GM12891 (cell line): ENCODE measurements around the gene FHAD1.
"Not testable (repeated sequence)": the region's sequence is repeated elsewhere in the genome, so short reads cannot be mapped to it uniquely, and the experiment has no call there.

Source experiments
- DNase-seq: peaks from one replicate; pipeline ENCODE4 v3.0.0; 2011; ENCODE audit warnings: low spot score; ENCODE audit not compliant: insufficient read length
- FAIRE-seq: peaks from 2 replicates; lab custom pipeline; 2011; peaks lifted over from hg19 to GRCh38; lab: Jason Lieb, UNC
- PAX5 ChIP-seq: IDR thresholded peaks from 2 replicates; pipeline ENCODE4 v1.6.1; 2011; ENCODE audit warnings: low read length, moderate library complexity, mild to moderate bottlenecking; ENCODE audit not compliant: insufficient read depth, severe bottlenecking
- POLR2A ChIP-seq: IDR thresholded peaks from 2 replicates; pipeline ENCODE4 v1.6.1; 2011; ENCODE audit warnings: low read depth, low read length, control low read depth
- POLR2AphosphoS5 ChIP-seq: IDR thresholded peaks from 2 replicates; pipeline ENCODE4 v1.6.1; 2011; ENCODE audit warnings: low read depth, low read length, control low read depth
- POU2F2 ChIP-seq: IDR thresholded peaks from 2 replicates; pipeline ENCODE4 v1.6.1; 2011; ENCODE audit warnings: low read depth, mild to moderate bottlenecking, control low read depth, low read length, moderate library complexity
- SPI1 ChIP-seq: IDR thresholded peaks from 2 replicates; pipeline ENCODE4 v1.6.1; 2011; ENCODE audit warnings: low read depth, low read length, control low read depth
- TAF1 ChIP-seq: IDR thresholded peaks from 2 replicates; pipeline ENCODE4 v1.6.1; 2011; ENCODE audit warnings: low read depth, low read length, control low read depth

The FHAD1 gene

DNA sequence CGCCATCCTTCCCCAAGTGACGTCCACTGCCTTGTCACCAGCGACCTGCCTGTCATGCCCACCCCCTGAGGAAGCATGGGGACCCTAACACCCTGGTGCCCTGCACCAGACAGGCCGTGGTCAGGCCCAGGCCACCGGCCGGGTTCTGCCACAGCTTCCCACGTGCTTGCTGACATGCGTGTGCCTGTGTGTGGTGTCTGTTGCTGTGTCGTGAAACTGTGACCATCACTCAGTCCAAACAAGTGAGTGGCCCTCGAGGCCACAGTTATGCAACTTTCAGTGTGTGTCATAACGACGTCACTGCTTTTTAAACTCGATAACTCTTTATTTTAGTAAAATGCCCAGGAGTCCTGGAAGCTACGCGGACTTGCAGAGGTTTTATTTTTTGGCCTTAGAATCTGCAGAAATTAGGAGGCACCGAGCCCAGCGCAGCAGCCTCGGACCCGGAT, 182.7 kb downstream of the FHAD1 start:
- no peak for TF ChIP-seq PAX5
- TF ChIP-seq TAF1, result no peak
- TF ChIP-seq POU2F2, result no peak
- no peak for TF ChIP-seq POLR2A
- no peak; the same call in 1 of the 2 replicates for TF ChIP-seq POLR2AphosphoS5
- no peak for TF ChIP-seq SPI1
- no peak for FAIRE-seq
- no peak for DNase-seq

DNA sequence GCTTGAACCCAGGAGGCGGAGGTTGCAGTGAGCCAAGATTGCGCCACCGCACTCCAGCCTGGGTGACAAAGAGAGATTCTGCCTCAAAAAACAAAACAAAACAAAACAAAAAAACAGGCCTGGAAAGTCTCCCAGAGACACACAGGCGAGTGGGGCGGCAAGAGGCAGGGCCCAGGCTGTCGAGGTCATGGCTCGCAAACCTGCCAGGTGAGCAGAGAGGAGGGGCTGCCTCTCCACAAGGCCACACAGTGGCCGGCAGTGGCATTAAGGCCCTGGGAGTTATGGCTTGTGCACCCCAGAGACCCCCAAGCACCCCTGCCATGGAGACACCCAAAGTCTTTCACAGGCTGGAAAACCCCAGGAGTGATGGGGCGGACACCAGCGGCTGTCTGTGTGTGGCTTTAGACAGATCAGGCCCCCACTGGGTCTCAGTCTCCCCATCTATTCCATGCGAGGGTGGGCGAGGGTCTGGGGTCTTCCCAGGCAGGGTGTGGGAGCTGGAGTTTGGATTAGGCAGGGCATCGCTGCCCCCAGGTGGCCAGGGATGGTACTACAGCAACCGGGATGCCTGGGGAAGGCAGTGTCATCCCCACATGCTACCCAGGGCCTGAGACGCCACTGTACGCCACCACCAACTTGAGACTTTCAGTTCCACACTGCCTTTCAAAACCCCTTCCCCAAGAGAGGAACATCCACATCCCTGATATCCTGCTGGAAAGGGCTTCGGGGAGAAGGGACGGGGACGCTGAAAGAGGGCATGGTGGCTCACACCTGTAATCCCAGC, 184.0 kb downstream of the FHAD1 start:
- DNase-seq, result peak; percentile 91
- peak; percentile 96 for FAIRE-seq
- TF ChIP-seq TAF1, result no peak
- TF ChIP-seq POU2F2, result no peak
- peak; percentile 46; the same call in 1 of the 2 replicates for TF ChIP-seq POLR2AphosphoS5
- no peak for TF ChIP-seq POLR2A
- no peak for TF ChIP-seq PAX5
- no peak for TF ChIP-seq SPI1

DNA sequence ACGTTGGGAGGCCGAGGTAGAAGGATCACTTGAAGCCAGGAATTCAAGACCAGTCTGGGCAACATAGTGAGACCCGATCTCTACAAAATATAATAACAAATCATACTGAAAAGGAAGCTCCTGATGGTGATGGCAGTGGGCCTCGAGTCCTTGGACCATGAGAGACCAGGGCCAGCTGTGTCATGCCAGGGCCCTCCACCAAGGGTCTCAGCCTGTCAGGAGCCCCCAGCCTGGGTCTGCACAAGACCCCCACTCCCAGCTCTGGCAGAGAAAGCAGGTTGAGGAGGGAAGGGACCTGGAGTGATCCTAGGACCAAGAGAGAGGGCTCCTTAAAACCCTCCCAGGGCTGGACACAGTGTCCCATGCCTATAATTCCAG, 184.5 kb downstream of the FHAD1 start:
- no peak for DNase-seq
- TF ChIP-seq POLR2AphosphoS5 (0 out of 2 replicates have a peak, but pooled peaks have one; percentile 7), SPI1 (no peak)
- no peak for FAIRE-seq

DNA sequence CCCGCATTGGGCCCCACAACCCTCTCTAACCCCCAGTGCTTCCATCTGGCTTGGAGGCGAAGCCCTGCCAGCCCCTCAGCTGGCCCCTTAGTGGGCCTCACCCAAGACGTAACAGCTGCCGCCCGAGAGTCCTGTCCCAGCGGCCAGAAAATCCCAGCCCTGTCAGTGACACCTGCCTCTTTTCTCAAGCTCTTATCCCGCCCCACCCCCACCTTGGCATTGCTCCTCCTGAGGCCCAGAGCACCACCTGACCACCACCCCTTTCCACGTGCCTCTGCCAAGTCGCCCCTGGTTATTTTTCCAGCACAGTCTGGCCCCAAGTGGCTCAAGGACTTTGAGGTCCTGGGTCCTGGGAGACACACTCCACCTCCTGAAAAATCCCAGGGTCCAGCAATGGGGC, 185.3 kb downstream of the FHAD1 start:
- TF ChIP-seq POLR2AphosphoS5 (0 out of 2 replicates have a peak, but pooled peaks have one; percentile 22), SPI1 (no peak)
- DNase-seq (no peak), FAIRE-seq (no peak)

DNA sequence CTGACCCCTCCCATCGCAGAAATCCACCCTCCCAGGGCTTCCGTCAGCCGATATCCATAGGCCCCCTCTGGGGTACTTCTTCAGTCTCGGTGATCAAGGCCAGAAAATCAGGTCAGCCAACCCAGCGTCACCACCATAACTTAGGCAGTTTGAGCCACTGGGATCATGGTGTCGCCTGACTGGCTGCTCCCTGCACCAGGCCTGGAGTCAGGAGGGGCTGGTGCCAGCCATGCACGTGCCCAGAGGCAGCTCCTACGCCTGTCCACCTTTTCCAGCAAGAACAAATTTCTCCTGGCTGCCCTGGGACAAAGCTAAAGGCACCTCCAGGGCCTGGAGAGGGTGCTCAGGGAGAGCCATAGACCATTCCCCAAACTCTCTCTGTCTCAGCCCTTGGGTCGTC, 186.4 kb downstream of the FHAD1 start:
- DNase-seq (no peak), FAIRE-seq (no peak)
- no peak for TF ChIP-seq POLR2A
- TF ChIP-seq TAF1, result no peak
- no peak for TF ChIP-seq POLR2AphosphoS5
- no peak for TF ChIP-seq PAX5
- TF ChIP-seq SPI1, result no peak

DNA sequence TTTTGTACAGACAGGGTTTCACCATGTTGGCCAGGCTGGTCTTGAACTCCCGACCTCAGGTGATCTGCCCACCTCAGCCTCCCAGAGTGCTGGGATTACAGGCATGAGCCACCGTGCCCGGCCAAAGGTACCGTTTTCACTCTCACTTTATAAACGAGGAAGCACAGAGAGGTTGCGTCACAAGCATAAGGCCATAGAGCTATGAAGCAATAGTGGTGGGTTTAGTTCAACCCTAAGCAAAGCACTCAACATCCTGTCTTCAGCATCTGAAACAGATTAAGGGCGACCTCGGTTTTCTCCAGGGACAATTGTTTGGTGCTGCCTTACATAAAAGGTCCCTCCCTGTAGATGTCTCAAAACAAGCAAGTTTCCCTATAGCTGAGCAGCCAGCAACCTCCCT, 187.7 kb downstream of the FHAD1 start:
- FAIRE-seq, DNase-seq: not testable (repeated sequence)

DNA sequence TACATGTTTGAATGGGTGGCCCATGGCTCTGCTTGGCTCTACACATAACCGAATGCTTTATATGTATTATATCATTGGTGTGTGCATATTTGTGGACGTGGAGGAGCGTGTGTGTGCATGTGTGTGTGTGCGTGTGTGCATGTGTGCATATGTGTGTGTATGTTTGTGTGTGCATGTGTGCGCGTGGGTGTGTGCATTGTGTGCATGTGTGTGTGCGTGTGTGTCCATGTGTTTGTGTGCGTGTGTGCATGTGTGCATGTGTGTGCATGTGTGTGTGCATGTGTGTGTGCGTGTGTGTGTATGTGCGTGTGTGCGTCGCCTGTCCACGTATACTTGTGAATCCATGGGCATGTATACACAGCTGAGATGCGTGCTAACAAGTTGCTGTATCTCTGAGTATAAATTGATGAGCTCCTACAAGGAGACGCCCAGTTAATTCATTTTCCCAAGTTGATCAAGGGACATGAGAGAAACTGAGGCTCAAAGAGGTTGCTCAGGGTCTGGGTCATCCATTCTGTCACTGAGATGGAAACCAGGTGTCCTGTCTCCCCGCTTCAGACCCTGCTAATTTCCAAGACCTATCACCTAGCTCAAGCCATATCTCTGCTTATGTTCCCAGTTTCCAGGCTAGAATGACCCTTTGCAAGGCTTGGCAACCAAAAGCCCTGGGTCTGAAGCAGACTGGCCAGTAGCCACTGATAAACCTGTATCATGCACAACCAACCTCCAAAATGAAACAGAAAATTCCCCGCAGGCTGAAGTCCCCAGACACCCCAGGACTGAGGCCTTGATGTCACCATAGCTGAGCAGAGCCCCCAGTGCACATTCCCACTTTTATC, 188.4 kb downstream of the FHAD1 start:
- FAIRE-seq (peak; percentile 89), DNase-seq (no peak)
- TF ChIP-seq SPI1, result no peak
- TF ChIP-seq TAF1, result no peak
- TF ChIP-seq POLR2AphosphoS5, result peak; percentile 36; the same call in 1 of the 2 replicates
- no peak for TF ChIP-seq POLR2A
- no peak for TF ChIP-seq PAX5
- TF ChIP-seq POU2F2, result peak; percentile 22; the same call in 1 of the 2 replicates

DNA sequence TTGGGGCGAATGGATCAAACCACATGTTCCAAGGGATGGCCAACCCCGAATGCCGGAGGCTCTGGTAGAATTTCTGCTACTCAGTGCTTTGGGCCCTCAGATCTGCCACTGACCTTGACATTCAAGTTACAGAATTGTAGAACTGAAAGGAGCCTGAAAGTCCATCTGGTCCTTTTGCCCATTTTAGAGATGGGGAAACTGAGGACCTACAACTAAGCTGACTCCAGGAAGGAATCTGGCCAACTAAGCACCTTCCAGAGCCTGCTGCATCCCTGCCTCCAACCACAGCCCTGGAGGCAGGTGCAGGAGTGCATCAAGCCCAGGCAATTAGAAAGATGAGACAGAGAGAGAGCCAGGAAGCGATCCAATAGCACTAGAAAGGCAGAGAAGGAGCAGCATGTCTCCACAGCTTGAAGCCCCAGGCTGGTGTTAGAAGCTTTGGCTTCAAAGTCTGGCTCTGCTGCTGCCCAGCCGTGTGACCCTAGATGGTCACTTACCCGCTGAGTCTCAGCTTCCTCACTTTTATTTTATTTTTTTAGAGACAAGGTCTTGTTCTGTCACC, 189.9 kb downstream of the FHAD1 start:
- FAIRE-seq (no peak), DNase-seq (no peak)
- TF ChIP-seq PAX5 (no peak), POLR2AphosphoS5 (no peak), POLR2A (no peak), POU2F2 (no peak), SPI1 (no peak), TAF1 (no peak)

DNA sequence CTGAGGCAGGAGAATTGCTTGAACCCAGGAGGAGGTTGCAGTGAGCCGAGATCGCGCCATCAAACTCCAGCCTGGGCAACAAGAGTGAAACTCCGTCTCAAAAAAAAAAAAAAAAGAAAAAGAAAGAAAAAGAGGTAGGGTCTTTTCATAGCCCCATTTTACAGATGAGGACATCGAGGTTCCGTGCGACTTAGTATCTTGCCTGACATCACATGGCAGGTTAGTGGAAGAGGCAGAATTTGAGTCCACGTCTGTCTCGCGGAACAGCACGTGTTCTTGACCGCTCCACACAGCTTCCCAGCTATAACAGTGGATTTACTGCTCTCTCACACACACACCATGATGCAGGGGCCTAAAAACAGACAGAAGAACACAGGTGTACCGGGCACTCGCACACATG, 192.3 kb downstream of the FHAD1 start:
- DNase-seq (no peak), FAIRE-seq (no peak)
- TF ChIP-seq POLR2AphosphoS5, result no peak
- no peak for TF ChIP-seq POU2F2
- no peak for TF ChIP-seq PAX5
- TF ChIP-seq POLR2A, result no peak
- TF ChIP-seq TAF1, result no peak
- no peak for TF ChIP-seq SPI1

DNA sequence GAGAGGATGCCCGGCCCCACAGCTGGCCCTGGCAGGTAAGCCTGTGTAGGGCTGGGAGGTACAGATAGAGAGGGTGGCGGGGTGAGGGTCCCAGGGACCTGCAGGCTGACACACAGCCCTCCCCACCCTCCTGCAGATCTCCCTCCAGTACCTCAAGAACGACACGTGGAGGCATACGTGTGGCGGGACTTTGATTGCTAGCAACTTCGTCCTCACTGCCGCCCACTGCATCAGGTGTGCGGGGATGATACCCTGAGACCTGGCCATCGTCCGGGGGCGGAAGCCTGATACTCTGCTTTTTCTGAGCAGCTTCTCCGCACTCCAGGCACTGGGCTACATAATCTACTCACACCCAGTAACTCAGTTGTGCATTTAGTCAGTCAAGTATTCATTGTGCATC, 193.3 kb downstream of the FHAD1 start:
- no peak for DNase-seq
- no peak for FAIRE-seq

More for the DNA sequence above, 193.3 kb downstream of the FHAD1 start:
- TF ChIP-seq POU2F2 (no peak), POLR2AphosphoS5 (no peak), SPI1 (no peak), TAF1 (no peak), PAX5 (no peak), POLR2A (no peak)
